ENCODE data around the gene LDLRAD2. TPM values are rescaled to one million over a fixed set of nuclear protein-coding genes. Genes with fewer than 3 reads are reported as not detected.
"Not testable (repeated sequence)": the region's sequence is repeated elsewhere in the genome, so short reads cannot be mapped to it uniquely, and the experiment has no call there.

The LDLRAD2 gene
- total RNA-seq, 2 experiments from 2014 or later, result not detected

GRCh38 chr1:21782349-21782867 lies 29.7 kb upstream of the LDLRAD2 start:
- ChIA-PET POLR2A (interaction anchor here (0.8 to 3.1 kb wide), 4 partner anchors 9 to 907 kb away, joined by 3 to 13 read pairs (median 4); no protein-coding TSS in a partner anchor), CTCF (interaction anchor here (0.6 to 2.1 kb wide), 3 partner anchors 60 to 241 kb away, joined by 3 to 9 read pairs (median 3); no protein-coding TSS in a partner anchor)

GRCh38 chr1:21782868-21783678 lies 29.0 kb upstream of the LDLRAD2 start, which contains the start of gene USP48:
TSS of gene USP48 (minus strand) at chr1:21783149. CDS start at chr1:21782957, 192 bp downstream.
- ChIA-PET CTCF (interaction anchor here (0.6 to 2.1 kb wide), 4 partner anchors 61 to 264 kb away, joined by 3 to 9 read pairs (median 3); no protein-coding TSS in a partner anchor), POLR2A (interaction anchor here (0.6 to 3.1 kb wide), 4 partner anchors 10 to 257 kb away, joined by 3 to 13 read pairs (median 4); no protein-coding TSS in a partner anchor)

GRCh38 chr1:21783679-21784603 lies 28.1 kb upstream of the LDLRAD2 start:
- ChIA-PET CTCF (interaction anchor here (1.0 kb wide), 2 partner anchors 16 to 247 kb away, joined by 3 read pairs; no protein-coding TSS in a partner anchor), POLR2A (interaction anchor here (0.6 to 3.1 kb wide), 3 partner anchors 22 to 241 kb away, joined by 3 to 13 read pairs (median 4); no protein-coding TSS in a partner anchor)

DNA sequence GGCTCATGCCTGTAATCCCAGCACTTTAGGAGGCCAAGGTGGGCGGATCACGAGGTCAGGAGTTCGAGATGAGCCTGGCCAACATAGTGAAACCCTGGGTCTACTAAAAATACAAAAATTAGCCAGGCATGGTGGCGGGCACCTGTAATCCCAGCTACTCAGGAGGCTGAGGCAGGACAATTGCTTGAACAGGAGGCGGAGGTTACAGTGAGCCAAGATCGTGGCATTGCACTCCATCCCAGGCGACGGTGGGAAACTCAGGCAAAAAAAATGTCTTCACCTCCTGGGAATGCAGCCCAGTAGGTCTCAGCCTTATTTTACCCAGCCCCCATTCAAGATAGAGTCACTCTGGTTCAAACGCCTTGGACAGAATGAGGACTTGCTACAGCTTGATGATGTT lies 26.3 kb upstream of the LDLRAD2 start:
- POLR2A ChIA-PET, CTCF ChIA-PET: not testable (repeated sequence)

GRCh38 chr1:21786640-21787039 lies 25.4 kb upstream of the LDLRAD2 start:
- ChIA-PET CTCF (no interaction called here), POLR2A (no interaction called here)

GRCh38 chr1:21793104-21793503 lies 19.0 kb upstream of the LDLRAD2 start:
- POLR2A ChIA-PET, result no interaction called here
- CTCF ChIA-PET, result interaction anchor here (1.2 kb wide), 1 partner anchor 25 kb away, joined by 4 read pairs; no protein-coding TSS in a partner anchor

DNA sequence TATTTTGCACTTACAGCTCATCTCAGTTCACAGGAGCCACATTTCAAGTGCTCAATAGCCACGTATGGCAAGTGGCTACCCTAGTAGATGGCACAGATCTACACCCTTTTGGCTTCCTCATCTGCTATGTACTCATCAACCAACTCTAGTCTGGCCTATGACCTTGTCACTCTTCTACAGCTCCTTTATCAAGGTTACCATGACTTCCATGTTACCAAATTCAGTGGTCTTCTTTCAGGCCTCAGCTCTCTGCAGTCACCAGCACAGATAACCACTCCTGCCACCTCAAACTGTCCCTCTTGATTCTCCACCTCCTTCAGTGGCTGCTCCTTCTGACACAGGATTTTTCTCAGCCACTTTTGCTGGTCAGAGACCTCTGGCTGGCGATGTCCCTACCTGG lies 17.4 kb upstream of the LDLRAD2 start:
- ChIA-PET CTCF (no interaction called here), POLR2A (no interaction called here)

DNA sequence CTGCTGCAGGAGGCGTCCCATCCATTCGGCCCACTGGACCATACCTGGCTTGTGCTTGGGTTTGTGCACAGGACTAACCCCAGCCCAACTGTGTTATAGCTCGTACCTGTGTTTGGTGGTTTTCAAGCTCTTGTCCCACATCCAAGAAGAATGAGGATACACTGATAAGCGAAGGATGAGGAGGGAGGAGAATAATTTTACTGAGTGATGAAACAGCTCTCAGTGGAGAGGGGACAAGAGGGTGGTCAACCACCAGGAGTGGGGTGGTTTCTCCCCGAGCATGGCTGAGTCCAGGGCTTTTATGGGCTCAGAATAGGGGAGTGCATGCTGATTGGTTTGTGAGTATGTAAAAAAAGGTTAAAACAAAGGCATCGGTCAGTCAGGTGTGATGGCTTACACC lies 17.0 kb upstream of the LDLRAD2 start:
- POLR2A ChIA-PET, result no interaction called here
- CTCF ChIA-PET, result no interaction called here

- POLR2A ChIA-PET, result interaction anchor here (0.5 kb wide), 1 partner anchor 279 kb away, joined by 3 read pairs; no protein-coding TSS in a partner anchor
- CTCF ChIA-PET, result interaction anchor here (0.9 kb wide), 1 partner anchor 16 kb away, joined by 3 read pairs; no protein-coding TSS in a partner anchor
Observed at GRCh38 chr1:21799730-21800129, 12.3 kb upstream of the LDLRAD2 start.

GRCh38 chr1:21801100-21801499 lies 11.0 kb upstream of the LDLRAD2 start:
- CTCF ChIA-PET, result no interaction called here
- POLR2A ChIA-PET, result no interaction called here

DNA sequence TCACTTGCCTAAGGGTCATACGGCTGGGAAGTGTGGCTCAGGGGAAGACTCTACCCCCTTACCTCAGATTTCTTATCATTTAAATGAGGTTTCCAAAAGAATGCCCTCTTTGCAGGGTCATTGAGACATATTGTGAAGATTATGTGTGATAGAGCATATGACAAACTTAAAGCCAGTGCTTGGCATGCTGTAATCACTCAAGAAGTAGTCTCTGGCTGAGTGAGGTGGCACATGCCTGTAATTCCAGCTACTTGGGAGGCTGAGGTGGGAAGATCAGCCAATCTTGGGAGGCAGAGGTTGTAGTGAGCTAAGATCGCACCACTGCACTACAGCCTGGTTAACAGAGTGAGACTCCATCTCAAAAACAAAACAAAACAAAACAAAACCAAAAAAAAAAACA lies 7.5 kb upstream of the LDLRAD2 start:
- ChIA-PET POLR2A (no interaction called here), CTCF (no interaction called here)

- ChIA-PET POLR2A (interaction anchor here (0.6 kb wide), 1 partner anchor 9 kb away, joined by 4 read pairs; no protein-coding TSS in a partner anchor), CTCF (no interaction called here)
Observed at GRCh38 chr1:21813542-21813941, 1.5 kb downstream of the LDLRAD2 start.

GRCh38 chr1:21814241-21814918 lies 2.3 kb downstream of the LDLRAD2 start:
- ChIA-PET CTCF (no interaction called here), POLR2A (interaction anchor here (0.6 kb wide), 1 partner anchor 8 kb away, joined by 4 read pairs; no protein-coding TSS in a partner anchor)

- CTCF ChIA-PET, result no interaction called here
- POLR2A ChIA-PET, result no interaction called here
Observed at GRCh38 chr1:21814981-21815582, 3.0 kb downstream of the LDLRAD2 start.

DNA sequence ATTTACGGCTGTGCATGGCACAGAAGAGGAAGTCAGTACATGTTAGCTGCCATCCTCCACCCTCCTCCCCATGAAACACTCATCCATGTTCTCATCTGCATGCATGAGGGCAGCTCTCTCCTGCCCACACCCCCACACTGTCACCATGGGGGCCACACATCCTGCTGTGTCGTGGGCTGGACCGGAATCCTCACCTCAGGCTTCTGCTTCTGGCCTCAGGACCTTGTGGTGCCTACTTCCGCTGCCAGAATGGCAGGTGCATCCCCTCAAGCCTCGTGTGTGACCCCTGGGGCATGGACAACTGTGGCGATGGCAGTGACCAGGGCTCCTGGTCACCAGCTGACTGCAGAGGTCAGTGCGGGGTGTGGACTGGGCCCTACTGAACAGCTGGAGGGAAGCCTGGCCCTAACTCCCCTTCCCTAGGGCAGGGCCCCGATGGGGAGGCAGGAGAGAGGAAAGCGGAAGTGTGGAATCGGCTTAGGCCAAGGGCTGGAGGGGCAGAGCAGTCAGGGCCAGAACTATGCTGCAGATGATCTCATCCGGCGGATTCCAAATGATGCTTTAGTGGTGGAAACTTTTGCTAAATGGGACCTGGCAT lies 3.8 kb downstream of the LDLRAD2 start:
- CTCF ChIA-PET, result no interaction called here
- POLR2A ChIA-PET, result no interaction called here

- ChIA-PET CTCF (interaction anchor here (0.6 kb wide), 1 partner anchor 102 kb away, joined by 3 read pairs; no protein-coding TSS in a partner anchor), POLR2A (no interaction called here)
Observed at GRCh38 chr1:21816602-21817302, 4.7 kb downstream of the LDLRAD2 start.

DNA sequence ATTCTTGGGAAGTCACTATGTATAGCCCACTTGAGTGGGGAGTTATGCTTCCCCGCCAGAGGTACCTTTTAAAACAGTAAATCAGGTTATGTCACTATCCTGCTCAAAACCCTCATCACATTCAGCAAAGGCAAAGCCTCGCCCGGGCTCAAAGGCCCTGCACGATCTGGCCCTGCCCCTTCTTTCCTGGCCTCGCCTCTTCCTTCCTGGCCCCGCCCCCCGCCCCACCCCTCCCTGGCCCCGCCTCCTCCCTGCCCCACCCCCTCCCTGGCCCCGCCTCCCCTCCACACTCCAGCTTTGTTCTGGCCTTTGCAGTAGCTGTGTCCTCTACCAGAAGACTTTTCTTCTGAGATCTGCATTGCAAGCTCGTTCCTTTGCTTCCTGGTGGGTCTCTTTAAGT lies 6.6 kb downstream of the LDLRAD2 start:
- ChIA-PET CTCF (no interaction called here), POLR2A (no interaction called here)

Measured in activated CD8-positive, alpha-beta memory T cell treated with anti-CD3 and anti-CD28 coated beads for 36 hours (primary cell).